ENCODE measurements around the gene APBA3.

The APBA3 gene

GRCh38 chr19:3746371-3747056, 15.0 kb downstream of the APBA3 start:
- ATAC-seq (no peak), DNase-seq (no peak)

DNA sequence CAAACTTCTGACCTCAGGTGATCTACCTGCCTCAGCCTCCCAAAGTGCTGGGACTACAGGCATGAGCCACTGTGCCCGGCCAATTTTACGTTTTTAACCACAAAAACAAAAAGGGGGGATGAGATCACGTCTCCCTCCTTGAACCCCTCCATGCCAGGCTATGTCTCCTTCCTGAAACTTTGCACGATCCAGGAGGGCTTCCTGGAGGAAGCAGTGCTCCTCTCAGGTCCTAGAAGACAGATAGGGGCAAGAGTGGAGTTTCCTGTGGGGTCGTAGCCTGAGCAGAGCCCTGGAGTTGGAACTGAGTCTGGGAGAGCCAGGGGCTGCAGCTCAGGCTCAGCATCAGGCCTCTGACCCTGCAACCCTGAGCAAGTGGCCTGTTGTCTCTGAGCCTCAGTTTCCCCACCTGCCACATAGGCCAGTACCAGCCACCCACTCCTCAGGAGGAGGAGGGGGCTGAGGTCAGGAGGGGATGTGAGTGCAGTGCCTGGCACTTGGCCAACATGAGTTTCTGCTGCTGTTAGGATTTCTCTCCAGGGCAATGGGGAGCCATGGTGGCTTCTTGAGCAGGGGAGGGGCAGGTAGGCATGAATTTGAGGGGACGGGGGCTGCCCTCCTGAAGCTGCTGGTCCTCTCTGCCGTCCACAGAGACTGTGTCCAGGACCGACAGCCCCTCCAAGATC, 16.0 kb downstream of the APBA3 start:
- ATAC-seq (no peak), DNase-seq (no peak)

GRCh38 chr19:3743486-3743885, 18.0 kb downstream of the APBA3 start:
- ATAC-seq = no peak
- DNase-seq = no peak

GRCh38 chr19:3740431-3740830, 21.1 kb downstream of the APBA3 start:
- ATAC-seq (no peak), DNase-seq (no peak)

- ATAC-seq (no peak), DNase-seq (no peak)
Measured at GRCh38 chr19:3738477-3739220, 22.8 kb downstream of the APBA3 start.

- DNase-seq (no peak), ATAC-seq (no peak)
Measured at GRCh38 chr19:3737487-3738205, 23.8 kb downstream of the APBA3 start.

GRCh38 chr19:3736106-3736724, 25.3 kb downstream of the APBA3 start:
- no peak for DNase-seq
- ATAC-seq = no peak

DNA sequence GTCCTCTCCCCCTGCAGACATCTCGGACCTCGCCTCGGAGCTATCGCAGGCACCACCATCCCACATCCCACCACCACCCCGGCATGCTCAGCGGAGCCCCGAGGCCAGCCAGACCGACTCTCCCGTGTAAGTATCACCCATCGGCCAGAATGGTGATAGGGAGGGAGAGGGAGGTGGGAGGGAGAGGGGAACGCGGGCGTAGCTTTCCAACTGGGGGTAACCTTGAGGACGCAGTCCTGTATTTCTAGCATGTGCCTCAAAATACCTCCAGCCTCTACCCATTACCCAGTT, 27.2 kb downstream of the APBA3 start:
- ATAC-seq = no peak

DNA sequence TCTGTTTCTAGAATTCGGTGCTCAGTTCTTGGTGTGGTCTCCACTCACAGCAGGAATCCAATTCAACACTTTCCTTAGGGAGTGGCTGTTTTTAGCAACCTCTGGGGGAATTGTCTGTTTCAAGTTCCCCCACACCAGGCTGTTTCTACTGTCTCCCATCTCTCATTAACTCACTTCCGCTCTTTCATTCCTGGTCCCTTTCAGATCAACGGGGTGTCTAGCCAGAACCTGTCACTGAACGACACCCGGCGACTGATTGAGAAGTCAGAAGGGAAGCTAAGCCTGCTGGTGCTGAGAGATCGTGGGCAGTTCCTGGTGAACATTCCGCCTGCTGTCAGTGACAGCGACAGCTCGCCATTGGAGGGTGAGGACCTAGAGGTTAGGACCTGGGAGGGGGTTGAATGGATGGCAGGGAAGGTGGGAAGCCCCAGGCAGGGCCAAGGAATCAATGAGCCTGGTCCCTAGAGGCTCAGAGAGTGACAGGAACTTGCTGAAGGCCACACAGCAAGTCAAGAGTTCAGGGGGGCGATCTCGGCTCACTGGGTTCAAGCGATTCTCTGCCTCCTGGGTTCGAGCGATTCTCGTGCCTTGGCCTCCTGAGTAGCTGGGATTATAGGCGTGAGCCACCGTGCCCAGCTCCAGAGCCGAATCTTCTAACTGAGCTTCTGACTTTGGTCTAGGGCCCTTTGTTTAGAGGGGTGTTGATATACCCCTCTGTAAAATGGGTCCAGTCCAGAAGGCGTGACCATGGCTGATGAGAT, 27.8 kb downstream of the APBA3 start:
- DNase-seq = no peak
- ATAC-seq = no peak

More for the DNA sequence above, 27.2 kb downstream of the APBA3 start:
- no peak for DNase-seq

- DNase-seq = no peak
- no peak for ATAC-seq
Measured at GRCh38 chr19:3732108-3732507, 29.4 kb downstream of the APBA3 start.

GRCh38 chr19:3730457-3730958, 31.0 kb downstream of the APBA3 start:
- ATAC-seq (no peak), DNase-seq (no peak)

DNA sequence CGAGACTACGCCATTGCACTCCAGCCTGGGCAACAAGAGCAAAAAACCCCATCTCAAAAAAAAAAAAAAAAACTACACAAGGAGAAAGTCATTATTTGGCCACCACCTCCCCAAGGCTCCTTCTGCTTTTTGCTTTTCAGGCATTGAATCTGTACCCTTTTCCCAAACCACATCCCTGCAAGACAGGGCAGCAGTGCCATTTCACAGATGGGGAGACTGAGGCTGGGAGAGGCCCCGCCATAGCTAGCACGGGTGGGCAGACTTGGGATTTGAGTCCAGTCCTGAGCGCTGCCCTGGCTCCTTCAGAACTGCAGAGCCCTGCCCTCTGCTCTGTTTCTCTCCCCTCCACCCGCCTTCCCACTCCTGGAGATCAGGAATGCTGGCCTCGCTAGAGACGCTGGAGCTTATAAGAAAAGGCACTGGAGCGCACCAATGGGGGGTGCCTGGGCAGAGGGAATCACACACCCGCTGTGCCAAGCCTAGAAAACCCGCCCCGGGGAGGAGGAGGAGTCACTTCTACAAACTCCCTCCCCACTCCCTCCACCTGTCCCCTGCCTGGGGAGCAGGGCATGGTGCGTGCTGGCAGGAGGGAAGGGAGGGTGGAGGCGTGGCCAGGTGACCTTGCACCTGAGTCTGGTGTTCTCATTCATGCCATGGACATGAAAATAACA, 35.7 kb downstream of the APBA3 start:
- ATAC-seq = no peak
- no peak for DNase-seq

DNA sequence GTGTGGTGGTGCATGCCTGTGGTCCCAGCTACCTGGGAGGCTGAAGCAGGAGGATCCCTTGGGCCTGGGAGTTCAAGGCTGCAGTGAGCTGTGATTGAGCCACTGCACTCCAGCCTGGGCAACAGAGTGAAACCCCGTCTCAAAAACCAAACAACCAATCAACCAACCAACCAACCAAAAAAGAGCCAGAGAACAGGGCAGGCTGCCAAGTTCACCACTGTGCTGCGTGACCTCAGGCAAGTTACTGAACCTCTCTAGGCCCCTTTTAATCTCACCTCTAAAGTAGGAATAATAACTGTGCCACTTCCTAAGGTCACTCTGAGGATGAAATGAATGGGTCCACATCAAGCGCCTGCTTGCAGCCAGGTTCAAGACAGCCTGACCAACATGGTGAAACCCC, 36.4 kb downstream of the APBA3 start:
- DNase-seq (no peak), ATAC-seq (no peak)

- no peak for DNase-seq
- no peak for ATAC-seq
Measured at GRCh38 chr19:3723883-3724282, 37.6 kb downstream of the APBA3 start.

DNA sequence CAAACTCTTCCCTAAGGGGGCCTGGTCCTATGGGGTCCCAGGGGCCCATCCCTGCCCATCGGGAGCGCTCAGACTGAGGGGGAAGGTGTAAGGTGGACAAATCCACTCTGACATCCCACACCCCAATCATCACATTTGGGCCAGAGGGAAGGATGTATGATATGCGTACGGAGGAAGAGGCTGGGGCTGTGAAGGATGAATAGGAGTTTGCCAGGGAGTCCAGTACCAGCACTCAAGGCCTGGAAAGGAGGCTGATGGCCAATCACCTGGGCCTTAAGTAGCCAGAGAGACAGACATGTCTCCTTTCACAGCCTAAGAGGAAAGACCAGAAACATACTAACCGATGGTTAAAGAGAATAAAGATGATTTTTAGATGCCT, 38.4 kb downstream of the APBA3 start:
- ATAC-seq (no peak), DNase-seq (no peak)

DNA sequence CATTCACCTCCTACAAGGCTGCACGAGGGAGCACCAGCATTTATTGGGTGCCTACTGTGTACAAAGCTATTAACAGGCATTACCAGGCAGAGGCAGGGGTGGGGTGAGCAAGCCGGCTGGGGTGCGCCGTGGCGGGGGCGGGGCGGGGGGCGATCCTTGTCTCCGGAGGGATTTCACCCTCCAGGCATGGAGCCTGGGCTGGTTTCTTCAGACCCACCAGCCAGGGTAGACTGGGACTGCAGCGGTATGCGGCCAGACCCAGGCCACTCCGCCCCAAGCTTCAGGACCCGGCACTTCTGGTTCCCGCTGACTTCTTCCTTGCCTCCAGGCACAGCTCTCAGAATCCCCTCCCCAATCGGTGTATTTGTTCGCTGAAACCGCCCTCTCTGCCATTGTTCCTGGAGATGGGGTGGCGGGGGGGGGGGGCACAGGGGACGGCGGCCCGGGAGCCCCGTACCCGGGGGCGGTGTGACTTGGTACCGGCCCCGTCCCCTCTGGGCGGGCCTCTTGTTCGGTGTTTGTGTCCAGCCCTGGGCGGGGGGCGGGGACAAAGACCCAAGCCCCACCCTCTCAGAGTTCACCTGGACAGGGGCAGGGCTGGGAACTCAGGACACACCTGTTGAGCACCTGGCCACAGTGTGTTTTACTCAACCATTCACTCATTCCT, 38.9 kb downstream of the APBA3 start:
- DNase-seq = no peak
- no peak for ATAC-seq

- DNase-seq (no peak), ATAC-seq (no peak)
Measured at GRCh38 chr19:3721887-3722442, 39.5 kb downstream of the APBA3 start.

- ATAC-seq = peak; percentile 73
- DNase-seq = peak; percentile 93
Measured at GRCh38 chr19:3721131-3721886, 40.2 kb downstream of the APBA3 start.

GRCh38 chr19:3720349-3720917, 41.1 kb downstream of the APBA3 start:
- ATAC-seq (no peak), DNase-seq (no peak)

Measured in stimulated activated naive CD8-positive, alpha-beta T cell treated with anti-CD3 and anti-CD28 coated beads, Interleukin-15, Interleukin-2, amounts not matched to agents 100 U/mL and 50 U/mL, for 24 hours (primary cell).